Panc1 (cell line): ENCODE results near the gene SLC43A2. TPM values are rescaled to one million over a fixed set of nuclear protein-coding genes. Genes with fewer than 3 reads are reported as not detected.

ENCODE experiments used
- ATAC-seq: fragments of 200-7000 bp; cut with Tn5 transposase; 2 replicates; pipeline ENCODE4 v1.9.1; 2020; ENCODE audit warnings: mild to moderate bottlenecking, moderate library complexity
- BruUV-seq: library from RNA; stranded (reverse); fragments of 400-500 nt; replicated peaks from 2 replicates; lab custom pipeline; 2021; lab: Mats Ljungman, UMichigan
- CTCF ChIA-PET: fragments of 300-600 bp; sonication (Branson Sonifier 250); formaldehyde crosslinking; loops from one replicate; lab custom pipeline; 2022; ENCODE audit warnings: antibody characterized with exemption; lab: Charles Lee
- POLR2A ChIA-PET: fragments of 300-600 bp; sonication (Branson Sonifier 250); formaldehyde crosslinking; loops from one replicate; lab custom pipeline; 2022; ENCODE audit warnings: antibody characterized with exemption; lab: Charles Lee
- DNase-seq: peaks from one replicate; pipeline ENCODE4 v3.0.0-alpha.2; 2010; ENCODE audit warnings: low read depth, low spot score
- H3K27ac ChIP-seq: 2 replicates; pipeline ENCODE4 v1.5.1; 2011; ENCODE audit warnings: mild to moderate bottlenecking, low read length, inconsistent platforms
- H3K27me3 ChIP-seq: fragments of 200-500 bp; sonication (Bioruptor generic); 2 replicates; pipeline ENCODE4 v1.6.0; 2014; ENCODE audit warnings: low read length, inconsistent platforms; ENCODE audit not compliant: control insufficient read depth, insufficient read depth
- H3K36me3 ChIP-seq: fragments of 200-500 bp; sonication (Bioruptor generic); 2 replicates; pipeline ENCODE4 v1.5.1; 2014; ENCODE audit warnings: inconsistent platforms, mild to moderate bottlenecking, low read length, moderate library complexity; ENCODE audit not compliant: control insufficient read depth, insufficient read depth
- H3K4me1 ChIP-seq: 2 replicates; pipeline ENCODE4 v1.5.1; 2011; ENCODE audit warnings: inconsistent platforms, mild to moderate bottlenecking, low read length, moderate library complexity; ENCODE audit not compliant: control insufficient read depth, insufficient read depth
- H3K4me3 ChIP-seq, 2 experiments: 2 replicates each; pipeline ENCODE4 v1.5.1; 2011 to 2012; ENCODE audit warnings: low read depth in 2 of 2, low read length in 2 of 2, mild to moderate bottlenecking in 2 of 2, inconsistent platforms in 1 of 2, moderate library complexity in 1 of 2
- H3K9me3 ChIP-seq: fragments of 200-500 bp; sonication (Bioruptor generic); 2 replicates; pipeline ENCODE4 v1.5.1; 2014; ENCODE audit warnings: low read depth, mild to moderate bottlenecking, inconsistent platforms, low read length, moderate library complexity; ENCODE audit not compliant: control insufficient read depth, insufficient read depth
- POLR2AphosphoS5 ChIP-seq: IDR thresholded peaks from 2 replicates; pipeline ENCODE4 v1.6.1; 2012; ENCODE audit warnings: mild to moderate bottlenecking, low read depth, low read length, moderate library complexity
- SIN3A ChIP-seq: IDR thresholded peaks from 2 replicates; pipeline ENCODE4 v1.6.1; 2012; ENCODE audit warnings: low read depth, mild to moderate bottlenecking, low read length, moderate library complexity, borderline replicate concordance; ENCODE audit not compliant: insufficient read depth
- TCF7L2 ChIP-seq: IDR thresholded peaks from 2 replicates; pipeline ENCODE4 v1.6.1; 2011; ENCODE audit warnings: mild to moderate bottlenecking, low read depth, low read length, inconsistent platforms
- in situ Hi-C: cut with HindIII; loops from 2 replicates; pipeline ENCODE4 v1.10.0; 2016; ENCODE audit warnings: low sequenced_read_pairs, low pct_unique_long_range_greater_than_20kb
- intact Hi-C: fragments of 100-400 bp; cut with micrococcal nuclease; formaldehyde crosslinking; loops from one replicate; pipeline ENCODE4 v1.10.0; 2022; ENCODE audit not compliant: unreplicated experiment
- total RNA-seq: library from RNA; stranded (reverse); gene quantifications from one replicate; pipeline ENCODE4 v1.2.1, GENCODE V29; 2021; ENCODE audit not compliant: unreplicated experiment
- TF ChIP-seq, protein P1 (sequence below): fragments of 450-650 bp; IDR thresholded peaks from 2 replicates; pipeline ENCODE4 v1.5.1; 2017; ENCODE audit warnings: mild to moderate bottlenecking
- TF ChIP-seq, protein P2 (sequence below), 2 experiments: IDR thresholded peaks; 2 replicates each; pipeline ENCODE4 v1.6.1; 2011 to 2012; ENCODE audit warnings: low read depth in 2 of 2, control low read depth in 1 of 2, low read length in 1 of 2, mild to moderate bottlenecking in 1 of 2, moderate library complexity in 1 of 2; ENCODE audit not compliant: insufficient read depth in 1 of 2

The SLC43A2 gene
- total RNA-seq, 1 experiment from 2014 or later, result 23.3 TPM

DNA sequence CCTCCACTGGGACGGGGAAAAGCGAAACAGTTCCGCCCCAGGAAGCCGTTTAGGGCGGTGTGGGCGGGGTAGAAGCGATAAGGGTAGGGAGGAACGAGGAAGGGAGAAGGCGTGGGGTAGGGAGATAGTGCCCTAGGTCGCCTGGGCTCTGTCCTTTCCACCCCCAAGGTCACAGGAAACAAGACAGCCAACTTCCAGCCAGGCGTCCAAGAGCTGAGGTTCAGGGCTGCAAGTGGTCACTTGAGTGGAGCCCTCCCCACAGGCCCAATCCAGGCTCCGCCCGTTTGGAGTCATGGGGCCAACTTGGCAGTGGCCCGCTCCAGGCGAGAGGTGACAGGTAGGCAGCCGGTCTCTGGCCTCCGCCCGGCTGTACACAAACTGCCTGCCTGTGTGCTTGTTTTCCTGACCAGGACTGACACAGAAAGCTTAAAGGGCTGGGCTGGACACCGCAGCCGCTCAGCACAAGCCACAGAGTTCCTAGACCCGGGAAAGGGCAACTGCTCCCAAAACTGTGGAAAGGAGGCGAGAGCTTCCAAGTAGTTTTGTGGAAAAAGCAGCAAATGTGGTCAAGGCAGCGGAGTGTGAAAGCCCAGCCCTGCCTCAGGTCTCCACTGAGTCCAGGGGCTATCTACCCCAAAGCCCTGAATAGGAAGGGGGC lies 21.3 kb upstream of the SLC43A2 start, which contains the start of gene RILP:
TSS of gene RILP (minus strand) at position 23 of the 658 bp plus-strand sequence. CDS start 62 bp downstream, outside the sequence.
- ATAC-seq (peak; percentile 77), DNase-seq (no peak)
- H3K4me1 ChIP-seq, result peaks cover 17% of the 10 kb centered on the region
- H3K36me3 ChIP-seq, result peaks cover 2% of the 10 kb centered on the region
- peak; percentile 73 for TF ChIP-seq POLR2AphosphoS5
- TF ChIP-seq, protein P1, sequence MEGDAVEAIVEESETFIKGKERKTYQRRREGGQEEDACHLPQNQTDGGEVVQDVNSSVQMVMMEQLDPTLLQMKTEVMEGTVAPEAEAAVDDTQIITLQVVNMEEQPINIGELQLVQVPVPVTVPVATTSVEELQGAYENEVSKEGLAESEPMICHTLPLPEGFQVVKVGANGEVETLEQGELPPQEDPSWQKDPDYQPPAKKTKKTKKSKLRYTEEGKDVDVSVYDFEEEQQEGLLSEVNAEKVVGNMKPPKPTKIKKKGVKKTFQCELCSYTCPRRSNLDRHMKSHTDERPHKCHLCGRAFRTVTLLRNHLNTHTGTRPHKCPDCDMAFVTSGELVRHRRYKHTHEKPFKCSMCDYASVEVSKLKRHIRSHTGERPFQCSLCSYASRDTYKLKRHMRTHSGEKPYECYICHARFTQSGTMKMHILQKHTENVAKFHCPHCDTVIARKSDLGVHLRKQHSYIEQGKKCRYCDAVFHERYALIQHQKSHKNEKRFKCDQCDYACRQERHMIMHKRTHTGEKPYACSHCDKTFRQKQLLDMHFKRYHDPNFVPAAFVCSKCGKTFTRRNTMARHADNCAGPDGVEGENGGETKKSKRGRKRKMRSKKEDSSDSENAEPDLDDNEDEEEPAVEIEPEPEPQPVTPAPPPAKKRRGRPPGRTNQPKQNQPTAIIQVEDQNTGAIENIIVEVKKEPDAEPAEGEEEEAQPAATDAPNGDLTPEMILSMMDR, result no peak
- 0 out of 2 replicates have a peak, but pooled peaks have one; percentile 22 for TF ChIP-seq SIN3A
- TF ChIP-seq, protein P2, sequence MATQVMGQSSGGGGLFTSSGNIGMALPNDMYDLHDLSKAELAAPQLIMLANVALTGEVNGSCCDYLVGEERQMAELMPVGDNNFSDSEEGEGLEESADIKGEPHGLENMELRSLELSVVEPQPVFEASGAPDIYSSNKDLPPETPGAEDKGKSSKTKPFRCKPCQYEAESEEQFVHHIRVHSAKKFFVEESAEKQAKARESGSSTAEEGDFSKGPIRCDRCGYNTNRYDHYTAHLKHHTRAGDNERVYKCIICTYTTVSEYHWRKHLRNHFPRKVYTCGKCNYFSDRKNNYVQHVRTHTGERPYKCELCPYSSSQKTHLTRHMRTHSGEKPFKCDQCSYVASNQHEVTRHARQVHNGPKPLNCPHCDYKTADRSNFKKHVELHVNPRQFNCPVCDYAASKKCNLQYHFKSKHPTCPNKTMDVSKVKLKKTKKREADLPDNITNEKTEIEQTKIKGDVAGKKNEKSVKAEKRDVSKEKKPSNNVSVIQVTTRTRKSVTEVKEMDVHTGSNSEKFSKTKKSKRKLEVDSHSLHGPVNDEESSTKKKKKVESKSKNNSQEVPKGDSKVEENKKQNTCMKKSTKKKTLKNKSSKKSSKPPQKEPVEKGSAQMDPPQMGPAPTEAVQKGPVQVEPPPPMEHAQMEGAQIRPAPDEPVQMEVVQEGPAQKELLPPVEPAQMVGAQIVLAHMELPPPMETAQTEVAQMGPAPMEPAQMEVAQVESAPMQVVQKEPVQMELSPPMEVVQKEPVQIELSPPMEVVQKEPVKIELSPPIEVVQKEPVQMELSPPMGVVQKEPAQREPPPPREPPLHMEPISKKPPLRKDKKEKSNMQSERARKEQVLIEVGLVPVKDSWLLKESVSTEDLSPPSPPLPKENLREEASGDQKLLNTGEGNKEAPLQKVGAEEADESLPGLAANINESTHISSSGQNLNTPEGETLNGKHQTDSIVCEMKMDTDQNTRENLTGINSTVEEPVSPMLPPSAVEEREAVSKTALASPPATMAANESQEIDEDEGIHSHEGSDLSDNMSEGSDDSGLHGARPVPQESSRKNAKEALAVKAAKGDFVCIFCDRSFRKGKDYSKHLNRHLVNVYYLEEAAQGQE (IDR thresholded peaks at IDR 0.05; ENCODE audit: insufficient read depth in 1 of 2, low read depth in 2 of 2, low read length in 1 of 2), result 0 out of 4 replicates have a peak, but pooled peaks of 1 of the 2 experiments have one; percentile 31
- TF ChIP-seq TCF7L2, result no peak
- POLR2A ChIA-PET, result interaction anchor here (0.5 to 0.6 kb wide), 2 partner anchors 17 to 83 kb away, joined by 3 to 4 read pairs; no protein-coding TSS in a partner anchor
- intact Hi-C loops, result no loop called here
- peak within 1 kb of the TSS; percentile 51 to 53 for H3K4me3 ChIP-seq
- in situ Hi-C loops, result no loop called here
- H3K27ac ChIP-seq, result peak within 1 kb of the TSS; percentile 75
- CTCF ChIA-PET, result interaction anchor here (0.7 kb wide), 2 partner anchors 19 to 63 kb away, joined by 3 to 5 read pairs; no protein-coding TSS in a partner anchor
- H3K9me3 ChIP-seq, result no peaks in the 10 kb centered on the region
- H3K27me3 ChIP-seq, result no peaks in the 10 kb centered on the region
- BruUV-seq, result no TSS peak

DNA sequence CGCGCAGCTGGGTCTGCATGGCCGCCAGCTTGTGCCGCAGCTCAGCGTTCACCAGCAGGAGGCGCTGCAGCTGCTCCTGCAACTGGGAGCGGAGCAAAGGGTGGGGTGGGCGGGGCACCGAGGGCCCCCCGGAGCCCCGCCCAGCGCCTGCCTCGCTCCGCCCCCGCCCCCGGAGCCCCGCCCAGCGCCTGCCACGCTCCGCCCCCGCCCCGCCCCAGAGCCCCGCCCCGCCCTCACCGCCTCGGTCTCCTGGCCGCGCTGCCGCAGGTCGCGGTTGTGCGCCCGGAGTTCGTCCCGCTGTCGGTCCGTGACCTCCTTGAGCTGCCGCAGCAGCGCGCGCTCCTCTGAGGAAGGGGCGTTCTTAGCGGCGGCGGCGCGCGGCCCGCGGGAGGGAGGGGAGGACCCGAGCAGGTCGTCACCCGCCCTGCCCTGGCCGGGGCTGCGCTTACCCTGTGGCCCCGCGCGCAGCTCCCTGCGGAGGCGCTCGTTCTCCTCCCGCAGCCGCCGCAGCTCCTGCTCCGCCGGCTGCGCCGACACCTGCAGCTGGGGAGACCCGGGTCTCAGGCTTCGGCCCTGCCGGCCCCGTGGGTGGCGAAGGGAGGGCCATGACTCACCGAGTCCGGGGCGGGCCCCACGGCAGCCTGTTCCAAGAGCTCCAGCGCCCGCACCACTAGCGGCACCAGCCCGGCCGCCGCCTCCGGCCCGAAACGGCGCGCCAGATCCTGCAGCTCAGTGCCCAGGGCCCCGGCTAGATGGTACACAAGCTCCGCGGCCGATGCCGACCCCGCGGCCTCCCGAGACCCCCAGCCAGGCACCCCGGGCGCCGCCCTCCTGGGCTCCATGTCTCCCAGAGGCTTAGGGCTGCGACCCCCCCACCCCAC lies 20.6 kb upstream of the SLC43A2 start:
- intact Hi-C loops (no loop called here), in situ Hi-C loops (no loop called here)
- peak overlapping the region; percentile 75 for H3K27ac ChIP-seq
- DNase-seq (no peak), ATAC-seq (peak; percentile 73)
- TF ChIP-seq, protein P1, result peak; percentile 97
- TF ChIP-seq TCF7L2 (no peak), POLR2AphosphoS5 (no peak), SIN3A (no peak)
- TF ChIP-seq, protein P2 (IDR thresholded peaks at IDR 0.05; ENCODE audit: insufficient read depth in 1 of 2, low read depth in 2 of 2, low read length in 1 of 2), result 0 out of 4 replicates have a peak, but pooled peaks of 1 of the 2 experiments have one; percentile 34
- peak overlapping the region; percentile 51 to 53 for H3K4me3 ChIP-seq
- ChIA-PET POLR2A (interaction anchor here (0.5 to 0.6 kb wide), 3 partner anchors 17 to 241 kb away, joined by 3 read pairs; no protein-coding TSS in a partner anchor), CTCF (interaction anchor here (0.5 to 1.3 kb wide), 5 partner anchors 10 to 77 kb away, joined by 4 to 9 read pairs (median 6); no protein-coding TSS in a partner anchor)
- H3K4me1 ChIP-seq, result peaks cover 24% of the 10 kb centered on the region
- BruUV-seq, result no TSS peak
- peaks cover 2% of the 10 kb centered on the region for H3K36me3 ChIP-seq
- H3K9me3 ChIP-seq, result no peaks in the 10 kb centered on the region
- H3K27me3 ChIP-seq, result no peaks in the 10 kb centered on the region
